Upper lobe of right lung (tissue), 1 donor: ENCODE results near the gene SAC3D1. TPM values are rescaled to one million over a fixed set of nuclear protein-coding genes. Genes with fewer than 3 reads are reported as not detected.

ENCODE experiments used
- ATAC-seq: fragments of 200-7000 bp; cut with Tn5 transposase; one replicate; pipeline ENCODE4 v1.9.1; 2020; ENCODE audit warnings: mild to moderate bottlenecking, moderate library complexity
- DNase-seq: peaks from one replicate; pipeline ENCODE4 v3.0.0-alpha.2; 2020
- H3K27ac ChIP-seq: fragments of 200-600 bp; one replicate; pipeline ENCODE4 v1.8.0; 2022
- H3K27me3 ChIP-seq: fragments of 200-600 bp; one replicate; pipeline ENCODE4 v1.8.0; 2022; ENCODE audit warnings: mild to moderate bottlenecking
- H3K36me3 ChIP-seq: fragments of 200-600 bp; one replicate; pipeline ENCODE4 v1.8.0; 2022
- H3K4me1 ChIP-seq: fragments of 200-600 bp; one replicate; pipeline ENCODE4 v1.8.0; 2022
- H3K4me3 ChIP-seq: fragments of 200-600 bp; one replicate; pipeline ENCODE4 v1.8.0; 2022; ENCODE audit warnings: mild to moderate bottlenecking
- H3K9me3 ChIP-seq: fragments of 200-600 bp; one replicate; pipeline ENCODE4 v1.8.0; 2022
- CTCF ChIP-seq: fragments of 200-600 bp; IDR thresholded peaks from one replicate; pipeline ENCODE4 v1.8.0; 2022; ENCODE audit warnings: antibody characterized with exemption
- intact Hi-C: fragments of 100-400 bp; cut with DNase I; formaldehyde crosslinking; loops from one replicate; pipeline ENCODE4 v1.11.0; 2022
- total RNA-seq: library from RNA; stranded (reverse); fragmentation: NEBNext Ultra II Directional; extraction: Animal tissue kit (Norgen Biotek cat#: 25700); gene quantifications from one replicate; pipeline ENCODE4 v1.2.1, GENCODE V29; 2021
- donor health status: DM: no; HTN: yes; CAD: no; lungs with severe emphysema.

The SAC3D1 gene
- total RNA-seq, 1 donor from 2014 or later, result 10.2 TPM

- intact Hi-C loops, result no loop called here
- Histone ChIP-seq H3K4me1 (no peaks in the 10 kb centered on the region), H3K9me3 (no peaks in the 10 kb centered on the region), H3K4me3 (no peak overlapping the region), H3K36me3 (no peaks in the 10 kb centered on the region), H3K27me3 (no peaks in the 10 kb centered on the region), H3K27ac (no peak overlapping the region)
- ATAC-seq (no peak), DNase-seq (no peak)
- no peak for TF ChIP-seq CTCF
Measured at GRCh38 chr11:65078786-65079342, 37.9 kb downstream of the SAC3D1 start.

- peaks cover 7% of the 10 kb centered on the region for H3K4me1 ChIP-seq
- H3K9me3 ChIP-seq, result no peaks in the 10 kb centered on the region
- peak overlapping the region; percentile 90 for H3K27ac ChIP-seq
- intact Hi-C loops, result no loop called here
- no peak for TF ChIP-seq CTCF
- ATAC-seq (no peak), DNase-seq (no peak)
- peak overlapping the region; percentile 70 for H3K4me3 ChIP-seq
- peaks cover 32% of the 10 kb centered on the region for H3K36me3 ChIP-seq
- H3K27me3 ChIP-seq, result no peaks in the 10 kb centered on the region
Measured at GRCh38 chr11:65083134-65083833, 42.3 kb downstream of the SAC3D1 start.

- no peak for TF ChIP-seq CTCF
- peak; percentile 97 for ATAC-seq
- intact Hi-C loops, result no loop called here
- H3K27me3 ChIP-seq, result no peaks in the 10 kb centered on the region
- peak within 1 kb of the TSS; percentile 90 for H3K27ac ChIP-seq
- peak; percentile 97 for DNase-seq
- no peaks in the 10 kb centered on the region for H3K9me3 ChIP-seq
- H3K4me3 ChIP-seq, result peak within 1 kb of the TSS; percentile 70
- peaks cover 35% of the 10 kb centered on the region for H3K36me3 ChIP-seq
- peaks cover 7% of the 10 kb centered on the region for H3K4me1 ChIP-seq
Measured at GRCh38 chr11:65083834-65084597, 43.0 kb downstream of the SAC3D1 start, which contains the start of the genes CDCA5 and ZFPL1. Gene CDCA5 (minus strand): TSS chr11:65084040. CDS start chr11:65083978, 62 bp downstream. Gene ZFPL1 (plus strand): TSS chr11:65084222. CDS start chr11:65084699, 477 bp downstream.

GRCh38 chr11:65084598-65085375, 43.8 kb downstream of the SAC3D1 start:
- no peak for TF ChIP-seq CTCF
- peaks cover 43% of the 10 kb centered on the region for H3K36me3 ChIP-seq
- no peaks in the 10 kb centered on the region for H3K9me3 ChIP-seq
- intact Hi-C loops, result no loop called here
- ATAC-seq (no peak), DNase-seq (no peak)
- H3K27me3 ChIP-seq, result no peaks in the 10 kb centered on the region
- peak overlapping the region; percentile 90 for H3K27ac ChIP-seq
- peaks cover 7% of the 10 kb centered on the region for H3K4me1 ChIP-seq
- peak overlapping the region; percentile 70 for H3K4me3 ChIP-seq

GRCh38 chr11:65085446-65085845, 44.4 kb downstream of the SAC3D1 start:
- Histone ChIP-seq H3K36me3 (peaks cover 44% of the 10 kb centered on the region), H3K27ac (no peak overlapping the region), H3K4me3 (no peak overlapping the region), H3K4me1 (peaks cover 7% of the 10 kb centered on the region), H3K27me3 (no peaks in the 10 kb centered on the region), H3K9me3 (no peaks in the 10 kb centered on the region)
- intact Hi-C loops, result no loop called here
- ATAC-seq (no peak), DNase-seq (no peak)
- no peak for TF ChIP-seq CTCF
